B cell (primary cell): ENCODE measurements around the gene MAP3K4. TPM values are rescaled to one million over a fixed set of nuclear protein-coding genes. Genes with fewer than 3 reads are reported as not detected.
"Not testable (repeated sequence)": the region's sequence is repeated elsewhere in the genome, so short reads cannot be mapped to it uniquely, and the experiment has no call there.

Experiments
- ATAC-seq: fragments of 200-7000 bp; cut with Tn5 transposase; one replicate; pipeline ENCODE4 v1.10.0; 2021; ENCODE audit warnings: low read depth, mild to moderate bottlenecking, moderate number of reproducible peaks, moderate library complexity
- CTCF ChIA-PET: fragments of 350-600 bp; sonication (Branson Sonifier 250); formaldehyde crosslinking; loops from one replicate; lab custom pipeline; 2021; ENCODE audit warnings: antibody characterized with exemption, inconsistent platforms; lab: Charles Lee
- POLR2A ChIA-PET: fragments of 350-600 bp; sonication (Branson Sonifier 250); formaldehyde crosslinking; loops from one replicate; lab custom pipeline; 2021; ENCODE audit warnings: antibody characterized with exemption; lab: Charles Lee
- DNase-seq: peaks from one replicate; pipeline ENCODE4 v3.0.0; 2013
- H2AFZ ChIP-seq: 2 replicates; pipeline ENCODE4 v1.6.1; 2012; ENCODE audit warnings: mild to moderate bottlenecking, low read depth, low read length; ENCODE audit not compliant: insufficient read depth, poor library complexity, severe bottlenecking
- H3K27ac ChIP-seq, 2 donors: 1 replicate in 1 of 2; 2 replicates in 1 of 2; pipeline ENCODE4 v1.5.1; 2012 to 2013; ENCODE audit warnings: low read length in 2 of 2, mild to moderate bottlenecking in 2 of 2, moderate library complexity in 1 of 2
- H3K27me3 ChIP-seq, 4 experiments: fragments of 200-600 bp in 1 of 4; sonication (generic) in 1 of 4; replicated peaks in 1 of 4; 1 replicate in 2 of 4; 2 replicates in 2 of 4; pipeline versions ENCODE4 v1.6.1 to v1.7.0; 2013 to 2016; ENCODE audit warnings: low read length in 3 of 4, mild to moderate bottlenecking in 2 of 4, mixed read lengths in 1 of 4, moderate library complexity in 1 of 4; ENCODE audit not compliant: insufficient read depth in 4 of 4, control insufficient read depth in 3 of 4; ENCODE audit errors: control extremely low read depth in 1 of 4
- H3K36me3 ChIP-seq, 2 experiments: replicated peaks in 1 of 2; 1 replicate in 1 of 2; 2 replicates in 1 of 2; pipeline versions ENCODE4 v1.6.1 to v1.7.1; 2013; ENCODE audit warnings: low read length in 1 of 2; ENCODE audit not compliant: insufficient read depth in 2 of 2, control insufficient read depth in 1 of 2; ENCODE audit errors: control extremely low read depth in 1 of 2, extremely low read depth in 1 of 2
- H3K4me1 ChIP-seq, 2 donors: fragments of 200-600 bp in 1 of 2; sonication (generic) in 1 of 2; 1 replicate in 1 of 2; 2 replicates in 1 of 2; pipeline versions ENCODE4 v1.5.1 to v1.6.1; 2013 to 2017; ENCODE audit warnings: low read length in 2 of 2; ENCODE audit not compliant: control insufficient read depth in 2 of 2, insufficient read depth in 2 of 2
- H3K4me2 ChIP-seq: replicated peaks from 2 replicates; pipeline ENCODE3; 2012; ENCODE audit warnings: mild to moderate bottlenecking, low read depth, low read length; ENCODE audit not compliant: poor library complexity, severe bottlenecking
- H3K4me3 ChIP-seq, 5 experiments: fragments of 200-600 bp in 1 of 5; sonication (generic) in 1 of 5; 1 replicate in 3 of 5; 2 replicates in 2 of 5; pipeline versions ENCODE4 v1.5.1 to v1.7.0; 2011 to 2016; ENCODE audit warnings: low read length in 4 of 5, mild to moderate bottlenecking in 4 of 5, low read depth in 2 of 5, control low read depth in 1 of 5, moderate library complexity in 1 of 5; ENCODE audit not compliant: insufficient read depth in 1 of 5; ENCODE audit errors: control extremely low read depth in 1 of 5, extremely low read depth in 1 of 5
- H3K79me2 ChIP-seq: fragments of 200-600 bp; sonication (generic); one replicate; pipeline ENCODE4 v1.6.0; 2016; ENCODE audit warnings: low read length; ENCODE audit not compliant: control insufficient read depth, insufficient read depth
- H3K9ac ChIP-seq: fragments of 200-600 bp; sonication (generic); 2 replicates; pipeline ENCODE4 v1.6.1; 2017; ENCODE audit warnings: mild to moderate bottlenecking, low read length, moderate library complexity
- H3K9me3 ChIP-seq, 3 donors: one replicate each; pipeline versions ENCODE4 v1.6.1 to v1.7.1; 2013; ENCODE audit warnings: low read length in 2 of 3; ENCODE audit not compliant: control insufficient read depth in 2 of 3, insufficient read depth in 1 of 3; ENCODE audit errors: control extremely low read depth in 1 of 3
- H4K20me1 ChIP-seq: 2 replicates; pipeline ENCODE4 v1.6.0; 2012; ENCODE audit warnings: mild to moderate bottlenecking, low read length; ENCODE audit not compliant: insufficient read depth, control insufficient read depth, poor library complexity, severe bottlenecking
- H3K27ac Mint-ChIP-seq: one replicate; pipeline ENCODE4 v1.8.0; 2021; ENCODE audit warnings: mixed read lengths
- H3K27me3 Mint-ChIP-seq: one replicate; pipeline ENCODE4 v1.8.0; 2021; ENCODE audit warnings: mixed read lengths
- H3K4me1 Mint-ChIP-seq: one replicate; pipeline ENCODE4 v1.8.0; 2021; ENCODE audit warnings: mixed read lengths
- H3K4me3 Mint-ChIP-seq: one replicate; pipeline ENCODE4 v1.8.0; 2021; ENCODE audit warnings: mixed read lengths
- H3K9me3 Mint-ChIP-seq: one replicate; pipeline ENCODE4 v1.8.0; 2022; ENCODE audit warnings: mixed read lengths; ENCODE audit not compliant: insufficient read depth
- CTCF ChIP-seq: fragments of 200-600 bp; IDR thresholded peaks from one replicate; pipeline ENCODE4 v1.8.0; 2022; ENCODE audit warnings: antibody characterized with exemption, mild to moderate bottlenecking
- EZH2 ChIP-seq: IDR thresholded peaks from 2 replicates; pipeline ENCODE4 v1.6.1; 2012; ENCODE audit warnings: borderline replicate concordance, low read depth, mild to moderate bottlenecking, moderate library complexity, low read length; ENCODE audit not compliant: insufficient read depth, poor library complexity, severe bottlenecking
- WGBS: methylation state at CpG from one replicate; pipeline ENCODE4 v1.1.5; 2013; ENCODE audit warnings: missing lambda C conversion rate; ENCODE audit not compliant: insufficient coverage; 5-methylcytosine and 5-hydroxymethylcytosine counted together
- intact Hi-C: fragments of 100-400 bp; cut with micrococcal nuclease; formaldehyde crosslinking; loops from one replicate; pipeline ENCODE4 v1.10.0; 2022
- polyA plus RNA-seq: library from polyadenylated mRNA; depleted of rRNA; stranded (reverse); fragments of >200 nt; gene quantifications from 2 replicates; pipeline ENCODE4 v1.2.3, GENCODE V29; 2012
- total RNA-seq, 2 donors: library from RNA; stranded (reverse); fragments of 120-200 nt in 1 of 2; gene quantifications; 1 replicate in 1 of 2; 2 replicates in 1 of 2; pipeline versions ENCODE4 v1.2.3 to v1.2.4, GENCODE V29; 2013 to 2022

Gene MAP3K4
- total and polyA plus RNA-seq, 2 donors (not counting 1 experiment from before 2014, with no cell fraction given): 24.4 to 105 TPM

- Mint-ChIP-seq H3K27ac (no peak overlapping the region), H3K27me3 (peaks cover 27% of the 10 kb centered on the region), H3K9me3 (no peaks in the 10 kb centered on the region), H3K4me3 (no peak overlapping the region), H3K4me1 (no peaks in the 10 kb centered on the region)
- 89% methylated on average over 1 of the region's 1 CpG for WGBS
- Histone ChIP-seq H3K4me3 (no peak overlapping the region), H3K36me3 (no peaks in the 10 kb centered on the region), H2AFZ (no peak overlapping the region), H3K27ac (no peak overlapping the region), H3K79me2 (no peaks in the 10 kb centered on the region), H3K9me3 (no peaks in the 10 kb centered on the region), H4K20me1 (no peaks in the 10 kb centered on the region), H3K9ac (no peak overlapping the region), H3K27me3 (peaks cover 0 to 4% (median 0%) of the 10 kb centered on the region in 4 experiments), H3K4me1 (no peaks in the 10 kb centered on the region), H3K4me2 (no peak overlapping the region)
- DNase-seq (no peak), ATAC-seq (no peak)
- TF ChIP-seq EZH2: no peak
- no peak for TF ChIP-seq CTCF
- CTCF ChIA-PET: no interaction called here
- POLR2A ChIA-PET: no interaction called here
- intact Hi-C loops: no loop called here
These were observed 16.4 kb upstream of the MAP3K4 start for GRCh38 chr6:160975162-160975561.

GRCh38 chr6:160975961-160976360 is 15.6 kb upstream of the MAP3K4 start:
- CTCF ChIA-PET, H3K9ac ChIP-seq, H3K27me3 ChIP-seq, H2AFZ ChIP-seq, H3K36me3 ChIP-seq, H3K4me2 ChIP-seq, H3K9me3 Mint-ChIP-seq, intact Hi-C loops, H3K79me2 ChIP-seq, H3K4me3 ChIP-seq, ATAC-seq, DNase-seq, H3K4me1 ChIP-seq, H4K20me1 ChIP-seq, H3K4me3 Mint-ChIP-seq, H3K27ac Mint-ChIP-seq, POLR2A ChIA-PET, H3K9me3 ChIP-seq, H3K4me1 Mint-ChIP-seq, H3K27ac ChIP-seq: not testable (repeated sequence)
- H3K27me3 Mint-ChIP-seq: peaks cover 26% of the 10 kb centered on the region
- 63% methylated on average over 1 of the region's 4 CpGs for WGBS
